Nephron (organoid): Measurements from ENCODE around the gene INTS11.

ENCODE experiments used
- H3K27ac Mint-ChIP-seq, 3 experiments: 2 replicates each; pipeline ENCODE4 v1.8.0; 2020; ENCODE audit warnings: mixed read lengths in 3 of 3, mild to moderate bottlenecking in 2 of 3, moderate library complexity in 1 of 3
- H3K27me3 Mint-ChIP-seq: 2 replicates; pipeline ENCODE4 v1.8.0; 2021; ENCODE audit warnings: low read depth, mild to moderate bottlenecking, moderate library complexity, mixed read lengths
- H3K36me3 Mint-ChIP-seq: 2 replicates; pipeline ENCODE4 v1.8.0; 2020; ENCODE audit warnings: low read depth, mixed read lengths
- H3K4me1 Mint-ChIP-seq: 2 replicates; pipeline ENCODE4 v1.8.0; 2020; ENCODE audit warnings: mixed read lengths
- H3K4me3 Mint-ChIP-seq, 3 experiments: 2 replicates each; pipeline ENCODE4 v1.8.0; 2020; ENCODE audit warnings: mild to moderate bottlenecking in 3 of 3, mixed read lengths in 3 of 3, moderate library complexity in 2 of 3
- H3K9me3 Mint-ChIP-seq: 2 replicates; pipeline ENCODE4 v1.8.0; 2020; ENCODE audit warnings: mixed read lengths
- TF ChIP-seq, protein P1 (sequence below), 3 experiments: fragments of 200-600 bp; sonication (generic); IDR thresholded peaks; one replicate each; pipeline ENCODE4 v1.5.0; 2021; ENCODE audit warnings: antibody characterized with exemption in 3 of 3; ENCODE audit not compliant: unreplicated experiment in 3 of 3

Gene INTS11

DNA sequence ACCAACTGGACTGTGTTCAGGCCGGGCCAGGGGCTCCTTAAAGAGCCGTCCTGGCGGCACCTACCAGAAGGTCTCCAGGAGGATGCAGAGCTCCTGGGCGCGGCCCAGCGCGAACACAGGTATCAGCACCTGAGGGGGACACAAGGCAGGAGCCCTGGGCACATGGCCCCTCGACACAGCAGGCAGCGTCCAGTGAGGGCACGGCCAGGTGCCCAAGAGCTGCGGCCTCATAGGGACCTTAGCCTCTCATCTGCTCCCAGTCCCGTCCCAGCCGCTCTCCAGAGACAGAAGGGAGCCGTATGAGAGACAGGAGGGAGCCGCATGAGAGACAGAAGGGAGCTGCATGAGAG, 10.2 kb downstream of the INTS11 start:
- Mint-ChIP-seq H3K4me1 (peaks cover 11% of the 10 kb centered on the region), H3K4me3 (no peak overlapping the region), H3K36me3 (peaks cover 18% of the 10 kb centered on the region), H3K9me3 (no peaks in the 10 kb centered on the region), H3K27ac (no peak overlapping the region), H3K27me3 (no peaks in the 10 kb centered on the region)
- TF ChIP-seq, protein P1, sequence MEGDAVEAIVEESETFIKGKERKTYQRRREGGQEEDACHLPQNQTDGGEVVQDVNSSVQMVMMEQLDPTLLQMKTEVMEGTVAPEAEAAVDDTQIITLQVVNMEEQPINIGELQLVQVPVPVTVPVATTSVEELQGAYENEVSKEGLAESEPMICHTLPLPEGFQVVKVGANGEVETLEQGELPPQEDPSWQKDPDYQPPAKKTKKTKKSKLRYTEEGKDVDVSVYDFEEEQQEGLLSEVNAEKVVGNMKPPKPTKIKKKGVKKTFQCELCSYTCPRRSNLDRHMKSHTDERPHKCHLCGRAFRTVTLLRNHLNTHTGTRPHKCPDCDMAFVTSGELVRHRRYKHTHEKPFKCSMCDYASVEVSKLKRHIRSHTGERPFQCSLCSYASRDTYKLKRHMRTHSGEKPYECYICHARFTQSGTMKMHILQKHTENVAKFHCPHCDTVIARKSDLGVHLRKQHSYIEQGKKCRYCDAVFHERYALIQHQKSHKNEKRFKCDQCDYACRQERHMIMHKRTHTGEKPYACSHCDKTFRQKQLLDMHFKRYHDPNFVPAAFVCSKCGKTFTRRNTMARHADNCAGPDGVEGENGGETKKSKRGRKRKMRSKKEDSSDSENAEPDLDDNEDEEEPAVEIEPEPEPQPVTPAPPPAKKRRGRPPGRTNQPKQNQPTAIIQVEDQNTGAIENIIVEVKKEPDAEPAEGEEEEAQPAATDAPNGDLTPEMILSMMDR (IDR thresholded peaks at IDR 0.05; ENCODE audit: unreplicated experiment in 3 of 3) = no peak

DNA sequence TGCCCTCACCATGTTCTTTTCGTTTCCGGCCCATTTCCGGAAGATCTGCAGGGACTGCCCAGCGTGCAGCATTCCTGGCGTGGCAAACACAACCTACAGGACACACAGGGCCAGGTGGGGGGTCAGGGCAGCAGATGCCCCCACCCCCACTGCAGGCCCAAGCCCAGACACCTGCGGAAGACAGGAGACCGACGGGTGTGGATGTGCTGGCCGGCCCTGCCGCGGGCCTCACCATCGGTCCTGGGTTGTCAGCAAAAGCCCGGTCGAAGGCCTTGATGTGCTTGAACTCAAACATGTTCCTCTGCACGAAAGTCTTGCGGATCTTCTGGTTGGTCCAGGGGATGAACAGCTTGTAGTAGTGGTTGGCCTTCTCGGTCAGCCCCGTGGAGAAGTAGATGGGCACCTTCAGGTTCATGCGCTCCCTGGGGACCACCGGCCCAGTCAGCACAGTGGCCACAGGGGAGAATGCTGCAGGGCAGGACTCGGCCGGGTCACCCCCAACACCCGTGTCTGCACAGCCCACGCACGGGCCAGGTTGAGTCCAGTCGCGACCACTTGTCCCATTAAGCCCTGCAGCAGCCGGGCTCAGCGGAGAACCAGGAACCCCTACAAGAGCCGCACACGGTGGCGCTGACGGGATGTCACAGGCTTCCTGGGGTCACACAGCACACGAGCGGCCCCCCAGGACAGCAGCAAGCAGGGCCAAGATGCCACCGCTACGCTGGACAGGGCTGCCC, 10.8 kb downstream of the INTS11 start:
- Mint-ChIP-seq H3K9me3 (no peaks in the 10 kb centered on the region), H3K27ac (peak overlapping the region in 1 of 3 experiments; percentile 31), H3K4me3 (no peak overlapping the region), H3K36me3 (peaks cover 16% of the 10 kb centered on the region), H3K27me3 (no peaks in the 10 kb centered on the region), H3K4me1 (peaks cover 11% of the 10 kb centered on the region)
- TF ChIP-seq, protein P1 (IDR thresholded peaks at IDR 0.05; ENCODE audit: unreplicated experiment in 3 of 3) = no peak

DNA sequence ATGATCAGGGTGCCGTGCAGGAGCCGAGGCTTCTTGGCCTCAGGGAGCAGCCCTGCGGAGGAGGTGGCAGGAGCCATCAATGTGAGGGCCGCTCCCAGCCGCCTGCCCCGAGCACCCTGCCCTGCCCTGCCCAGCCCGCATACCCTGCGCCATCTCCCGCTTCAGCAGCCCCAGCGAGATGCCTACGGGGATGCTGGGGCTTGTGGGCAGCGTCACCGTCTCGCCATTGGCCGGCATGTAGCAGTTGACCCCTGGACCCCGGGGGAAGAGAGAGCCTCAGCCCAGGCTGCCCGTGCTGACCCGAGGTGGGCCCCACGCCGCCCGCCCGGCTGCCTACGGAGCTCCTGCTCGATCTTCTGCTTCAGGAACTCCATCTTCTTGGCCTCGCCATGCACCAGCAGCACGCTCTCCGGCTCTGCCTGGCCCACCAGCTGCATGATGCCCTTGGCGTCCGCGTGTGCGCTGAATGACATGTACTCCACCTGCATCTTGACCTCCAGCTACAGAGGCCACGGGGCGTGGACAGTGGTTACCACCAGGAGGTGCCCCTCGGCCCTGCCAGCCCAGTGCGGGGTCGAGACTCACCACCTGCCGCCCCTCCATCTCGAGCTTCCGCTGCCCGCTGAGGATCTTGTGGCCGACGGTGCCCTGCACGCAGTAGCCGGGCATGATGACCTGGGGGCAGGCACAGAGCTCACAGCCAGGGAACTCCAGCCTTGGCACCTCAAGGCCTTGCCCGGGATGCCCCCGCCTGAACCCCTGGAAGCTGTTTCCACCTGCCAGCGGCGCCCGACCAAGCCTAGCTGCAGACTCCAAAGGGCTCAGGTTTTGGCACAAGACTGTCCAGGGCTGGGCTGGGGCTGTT, 11.8 kb downstream of the INTS11 start:
- TF ChIP-seq, protein P1 (IDR thresholded peaks at IDR 0.05; ENCODE audit: unreplicated experiment in 3 of 3) = no peak
- no peaks in the 10 kb centered on the region for H3K27me3 Mint-ChIP-seq
- no peak overlapping the region for H3K4me3 Mint-ChIP-seq
- H3K36me3 Mint-ChIP-seq = peaks cover 16% of the 10 kb centered on the region
- peaks cover 5% of the 10 kb centered on the region for H3K4me1 Mint-ChIP-seq
- H3K27ac Mint-ChIP-seq = no peak overlapping the region
- H3K9me3 Mint-ChIP-seq = no peaks in the 10 kb centered on the region

DNA sequence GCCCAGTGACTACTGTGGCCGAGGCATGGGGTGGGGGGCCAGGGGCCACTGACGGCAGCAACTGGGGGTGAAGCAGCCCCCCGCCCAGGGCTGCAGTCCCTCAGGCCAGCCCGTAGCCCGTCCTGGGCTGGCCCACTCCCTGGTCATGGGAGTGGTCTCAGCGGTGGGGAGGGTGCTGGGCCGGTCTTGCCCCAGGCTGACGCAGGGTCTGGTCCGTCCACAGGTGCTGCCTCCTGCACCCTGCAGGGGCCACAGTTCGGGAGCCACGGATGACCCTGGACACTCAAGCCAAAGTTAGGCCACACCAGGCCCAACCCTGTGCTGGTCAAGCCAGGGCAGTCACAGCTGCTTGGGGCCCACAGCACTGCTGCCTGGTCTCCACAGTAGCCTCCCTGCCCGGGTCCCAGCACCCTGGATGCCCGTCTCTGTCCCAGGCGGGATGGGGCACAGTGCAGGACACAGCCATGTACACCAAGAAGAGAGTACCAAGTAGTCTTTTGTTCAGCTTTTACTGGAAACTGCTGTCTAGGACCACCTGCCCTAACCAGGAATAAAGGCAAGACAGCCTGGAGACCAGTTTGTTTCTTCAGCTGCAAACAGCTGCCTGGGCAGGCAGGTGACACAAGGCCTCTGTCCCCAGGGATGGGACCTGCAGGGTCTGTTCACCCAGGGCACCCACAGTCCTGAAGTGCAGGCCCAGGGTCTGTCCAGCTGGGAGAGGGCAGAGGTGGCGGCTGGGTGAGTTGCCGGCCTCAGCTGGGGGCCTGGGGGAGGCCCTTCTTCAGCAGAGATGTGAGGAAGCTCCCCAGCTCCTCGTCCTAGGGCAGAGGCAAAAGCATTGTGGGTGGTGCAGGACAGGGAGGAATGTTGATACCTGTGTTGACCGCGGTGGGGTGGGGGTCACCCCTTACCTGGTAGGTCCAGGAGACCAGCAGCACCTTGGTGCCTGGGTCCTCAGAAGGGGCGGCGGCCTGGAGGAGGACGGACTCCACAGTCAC, 13.1 kb downstream of the INTS11 start:
- Mint-ChIP-seq H3K4me1 (peaks cover 6% of the 10 kb centered on the region), H3K36me3 (peaks cover 12% of the 10 kb centered on the region), H3K9me3 (no peaks in the 10 kb centered on the region), H3K27ac (no peak overlapping the region), H3K27me3 (no peaks in the 10 kb centered on the region), H3K4me3 (no peak overlapping the region)
- TF ChIP-seq, protein P1 (IDR thresholded peaks at IDR 0.05; ENCODE audit: unreplicated experiment in 3 of 3) = no peak

DNA sequence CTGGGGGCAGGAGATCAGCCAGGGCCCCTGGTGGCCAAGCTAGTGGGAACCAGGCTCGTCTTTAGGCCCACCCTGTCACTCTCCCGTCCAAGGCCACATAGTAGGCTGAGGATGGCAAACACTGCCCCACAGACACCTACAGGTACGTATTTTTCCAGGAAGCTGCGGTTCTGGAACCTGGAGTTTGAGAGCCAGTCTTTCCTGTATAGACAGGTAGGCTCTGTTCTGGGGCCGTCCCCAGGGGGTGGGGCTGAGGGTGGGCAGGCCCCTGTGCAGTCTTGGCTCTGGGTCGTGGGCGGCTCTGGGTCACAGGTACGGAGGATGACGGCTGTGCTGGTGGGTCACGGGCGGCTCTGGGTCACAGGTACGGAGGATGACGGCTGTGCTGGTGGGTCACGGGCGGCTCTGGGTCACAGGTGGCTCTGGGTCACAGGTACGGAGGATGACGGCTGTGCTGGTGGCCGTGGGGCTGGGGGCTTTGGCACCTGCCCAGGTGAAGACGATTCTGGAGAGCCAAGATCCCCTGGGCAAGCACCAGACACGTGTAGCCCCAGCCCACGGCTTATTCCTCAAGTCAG, 13.9 kb downstream of the INTS11 start:
- Mint-ChIP-seq H3K4me1 (peaks cover 13% of the 10 kb centered on the region), H3K9me3 (no peaks in the 10 kb centered on the region), H3K4me3 (peak overlapping the region; percentile 64 to 77 (median 75)), H3K27me3 (no peaks in the 10 kb centered on the region), H3K36me3 (peaks cover 4% of the 10 kb centered on the region), H3K27ac (no peak overlapping the region)
- TF ChIP-seq, protein P1 (IDR thresholded peaks at IDR 0.05; ENCODE audit: unreplicated experiment in 3 of 3) = no peak
